B cell (primary cell): ENCODE measurements around the gene INPP4A. TPM values are rescaled to one million over a fixed set of nuclear protein-coding genes. Genes with fewer than 3 reads are reported as not detected.

Source experiments
- ATAC-seq: fragments of 200-7000 bp; cut with Tn5 transposase; one replicate; pipeline ENCODE4 v1.10.0; 2021; ENCODE audit warnings: low read depth, mild to moderate bottlenecking, moderate number of reproducible peaks, moderate library complexity
- CTCF ChIA-PET: fragments of 350-600 bp; sonication (Branson Sonifier 250); formaldehyde crosslinking; loops from one replicate; lab custom pipeline; 2021; ENCODE audit warnings: antibody characterized with exemption, inconsistent platforms; lab: Charles Lee
- POLR2A ChIA-PET: fragments of 350-600 bp; sonication (Branson Sonifier 250); formaldehyde crosslinking; loops from one replicate; lab custom pipeline; 2021; ENCODE audit warnings: antibody characterized with exemption; lab: Charles Lee
- DNase-seq: peaks from one replicate; pipeline ENCODE4 v3.0.0; 2013
- H2AFZ ChIP-seq: 2 replicates; pipeline ENCODE4 v1.6.1; 2012; ENCODE audit warnings: mild to moderate bottlenecking, low read depth, low read length; ENCODE audit not compliant: insufficient read depth, poor library complexity, severe bottlenecking
- H3K27ac ChIP-seq, 2 donors: 1 replicate in 1 of 2; 2 replicates in 1 of 2; pipeline ENCODE4 v1.5.1; 2012 to 2013; ENCODE audit warnings: low read length in 2 of 2, mild to moderate bottlenecking in 2 of 2, moderate library complexity in 1 of 2
- H3K27me3 ChIP-seq, 4 experiments: fragments of 200-600 bp in 1 of 4; sonication (generic) in 1 of 4; replicated peaks in 1 of 4; 1 replicate in 2 of 4; 2 replicates in 2 of 4; pipeline versions ENCODE4 v1.6.1 to v1.7.0; 2013 to 2016; ENCODE audit warnings: low read length in 3 of 4, mild to moderate bottlenecking in 2 of 4, mixed read lengths in 1 of 4, moderate library complexity in 1 of 4; ENCODE audit not compliant: insufficient read depth in 4 of 4, control insufficient read depth in 3 of 4; ENCODE audit errors: control extremely low read depth in 1 of 4
- H3K36me3 ChIP-seq, 2 experiments: replicated peaks in 1 of 2; 1 replicate in 1 of 2; 2 replicates in 1 of 2; pipeline versions ENCODE4 v1.6.1 to v1.7.1; 2013; ENCODE audit warnings: low read length in 1 of 2; ENCODE audit not compliant: insufficient read depth in 2 of 2, control insufficient read depth in 1 of 2; ENCODE audit errors: control extremely low read depth in 1 of 2, extremely low read depth in 1 of 2
- H3K4me1 ChIP-seq, 2 donors: fragments of 200-600 bp in 1 of 2; sonication (generic) in 1 of 2; 1 replicate in 1 of 2; 2 replicates in 1 of 2; pipeline versions ENCODE4 v1.5.1 to v1.6.1; 2013 to 2017; ENCODE audit warnings: low read length in 2 of 2; ENCODE audit not compliant: control insufficient read depth in 2 of 2, insufficient read depth in 2 of 2
- H3K4me2 ChIP-seq: replicated peaks from 2 replicates; pipeline ENCODE3; 2012; ENCODE audit warnings: mild to moderate bottlenecking, low read depth, low read length; ENCODE audit not compliant: poor library complexity, severe bottlenecking
- H3K4me3 ChIP-seq, 5 experiments: fragments of 200-600 bp in 1 of 5; sonication (generic) in 1 of 5; 1 replicate in 3 of 5; 2 replicates in 2 of 5; pipeline versions ENCODE4 v1.5.1 to v1.7.0; 2011 to 2016; ENCODE audit warnings: low read length in 4 of 5, mild to moderate bottlenecking in 4 of 5, low read depth in 2 of 5, control low read depth in 1 of 5, moderate library complexity in 1 of 5; ENCODE audit not compliant: insufficient read depth in 1 of 5; ENCODE audit errors: control extremely low read depth in 1 of 5, extremely low read depth in 1 of 5
- H3K79me2 ChIP-seq: fragments of 200-600 bp; sonication (generic); one replicate; pipeline ENCODE4 v1.6.0; 2016; ENCODE audit warnings: low read length; ENCODE audit not compliant: control insufficient read depth, insufficient read depth
- H3K9ac ChIP-seq: fragments of 200-600 bp; sonication (generic); 2 replicates; pipeline ENCODE4 v1.6.1; 2017; ENCODE audit warnings: mild to moderate bottlenecking, low read length, moderate library complexity
- H3K9me3 ChIP-seq, 3 donors: one replicate each; pipeline versions ENCODE4 v1.6.1 to v1.7.1; 2013; ENCODE audit warnings: low read length in 2 of 3; ENCODE audit not compliant: control insufficient read depth in 2 of 3, insufficient read depth in 1 of 3; ENCODE audit errors: control extremely low read depth in 1 of 3
- H4K20me1 ChIP-seq: 2 replicates; pipeline ENCODE4 v1.6.0; 2012; ENCODE audit warnings: mild to moderate bottlenecking, low read length; ENCODE audit not compliant: insufficient read depth, control insufficient read depth, poor library complexity, severe bottlenecking
- H3K27ac Mint-ChIP-seq: one replicate; pipeline ENCODE4 v1.8.0; 2021; ENCODE audit warnings: mixed read lengths
- H3K27me3 Mint-ChIP-seq: one replicate; pipeline ENCODE4 v1.8.0; 2021; ENCODE audit warnings: mixed read lengths
- H3K4me1 Mint-ChIP-seq: one replicate; pipeline ENCODE4 v1.8.0; 2021; ENCODE audit warnings: mixed read lengths
- H3K4me3 Mint-ChIP-seq: one replicate; pipeline ENCODE4 v1.8.0; 2021; ENCODE audit warnings: mixed read lengths
- H3K9me3 Mint-ChIP-seq: one replicate; pipeline ENCODE4 v1.8.0; 2022; ENCODE audit warnings: mixed read lengths; ENCODE audit not compliant: insufficient read depth
- CTCF ChIP-seq: fragments of 200-600 bp; IDR thresholded peaks from one replicate; pipeline ENCODE4 v1.8.0; 2022; ENCODE audit warnings: antibody characterized with exemption, mild to moderate bottlenecking
- EZH2 ChIP-seq: IDR thresholded peaks from 2 replicates; pipeline ENCODE4 v1.6.1; 2012; ENCODE audit warnings: borderline replicate concordance, low read depth, mild to moderate bottlenecking, moderate library complexity, low read length; ENCODE audit not compliant: insufficient read depth, poor library complexity, severe bottlenecking
- WGBS: methylation state at CpG from one replicate; pipeline ENCODE4 v1.1.5; 2013; ENCODE audit warnings: missing lambda C conversion rate; ENCODE audit not compliant: insufficient coverage; 5-methylcytosine and 5-hydroxymethylcytosine counted together
- intact Hi-C: fragments of 100-400 bp; cut with micrococcal nuclease; formaldehyde crosslinking; loops from one replicate; pipeline ENCODE4 v1.10.0; 2022
- polyA plus RNA-seq: library from polyadenylated mRNA; depleted of rRNA; stranded (reverse); fragments of >200 nt; gene quantifications from 2 replicates; pipeline ENCODE4 v1.2.3, GENCODE V29; 2012
- total RNA-seq, 2 donors: library from RNA; stranded (reverse); fragments of 120-200 nt in 1 of 2; gene quantifications; 1 replicate in 1 of 2; 2 replicates in 1 of 2; pipeline versions ENCODE4 v1.2.3 to v1.2.4, GENCODE V29; 2013 to 2022

The INPP4A gene
- total and polyA plus RNA-seq, 2 donors (not counting 1 experiment from before 2014, with no cell fraction given) = 10.7 to 22.5 TPM

DNA sequence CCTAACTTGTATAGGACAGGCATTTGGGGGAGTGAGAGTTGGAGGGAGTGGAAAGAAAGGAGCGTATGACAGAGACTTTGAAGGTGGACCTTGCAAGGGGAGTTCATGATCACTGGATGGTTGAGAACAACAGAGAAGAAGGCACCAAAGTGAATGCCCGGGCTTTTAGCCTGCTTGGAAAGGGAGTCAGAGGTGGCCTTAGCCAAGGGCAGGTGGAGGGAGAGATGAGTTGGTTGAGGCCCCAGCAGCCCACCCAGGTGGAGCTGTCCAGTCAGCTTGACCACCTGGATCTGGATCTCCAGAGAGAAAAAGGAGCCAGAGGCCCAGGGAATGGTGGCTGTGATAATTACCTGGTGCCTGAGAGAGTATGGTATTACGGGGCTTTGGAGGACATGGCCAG is 90.1 kb downstream of the INPP4A start:
- Mint-ChIP-seq H3K4me3 (no peak overlapping the region), H3K27ac (no peak overlapping the region), H3K4me1 (no peaks in the 10 kb centered on the region), H3K9me3 (no peaks in the 10 kb centered on the region), H3K27me3 (no peaks in the 10 kb centered on the region)
- Histone ChIP-seq H4K20me1 (no peaks in the 10 kb centered on the region), H3K27me3 (no peaks in the 10 kb centered on the region), H3K4me2 (no peak overlapping the region), H3K9me3 (no peaks in the 10 kb centered on the region), H3K27ac (no peak overlapping the region), H3K79me2 (no peaks in the 10 kb centered on the region), H3K9ac (no peak overlapping the region), H3K4me3 (no peak overlapping the region), H3K4me1 (no peaks in the 10 kb centered on the region), H2AFZ (no peak overlapping the region), H3K36me3 (peaks cover 0 to 27% of the 10 kb centered on the region in 2 experiments)
- WGBS = 100% methylated on average over 2 of the region's 3 CpGs
- no peak for TF ChIP-seq CTCF
- no peak for TF ChIP-seq EZH2
- no peak for ATAC-seq
- DNase-seq = no peak
- POLR2A ChIA-PET = no interaction called here
- intact Hi-C loops = no loop called here
- CTCF ChIA-PET = no interaction called here

DNA sequence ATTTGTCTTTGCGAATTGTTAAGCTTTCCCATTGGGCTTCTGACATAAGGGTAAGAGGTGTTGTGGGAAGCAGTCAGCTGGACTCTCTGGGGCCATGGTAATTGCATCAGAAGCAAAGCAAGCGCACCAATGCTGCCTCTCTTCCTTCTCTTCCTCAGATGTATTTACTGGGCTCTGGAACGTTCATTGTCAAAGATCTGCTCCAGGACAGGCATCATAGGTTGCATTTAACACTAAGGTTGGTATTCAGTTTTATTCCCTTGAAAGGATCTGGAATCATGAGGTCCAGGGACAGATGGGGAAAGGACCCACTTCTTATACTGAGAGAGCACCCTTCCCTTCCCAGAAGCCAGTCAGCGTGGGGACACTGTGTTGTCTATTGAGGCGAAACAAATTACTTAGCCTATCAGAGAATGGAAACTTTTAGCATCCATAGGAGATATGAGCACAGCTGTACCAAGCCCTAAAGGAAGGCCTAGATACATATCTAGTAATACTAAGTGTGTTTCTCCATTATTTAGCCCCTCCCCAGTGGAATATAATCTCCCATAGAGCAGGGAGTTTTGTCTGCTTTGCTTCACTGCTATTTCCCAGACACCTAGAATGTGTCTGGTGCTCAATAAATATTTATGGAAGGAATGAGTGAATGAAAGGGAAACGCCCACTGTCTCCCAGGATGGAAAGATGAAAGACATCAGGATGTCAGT is 91.5 kb downstream of the INPP4A start:
- no peaks in the 10 kb centered on the region for H3K79me2 ChIP-seq
- no peak overlapping the region for H2AFZ ChIP-seq
- no peak overlapping the region for H3K4me3 ChIP-seq
- TF ChIP-seq EZH2 = no peak
- TF ChIP-seq CTCF = no peak
- ChIA-PET POLR2A (no interaction called here), CTCF (no interaction called here)
- no peaks in the 10 kb centered on the region for H3K9me3 ChIP-seq
- 100% methylated on average over 3 of the region's 6 CpGs for WGBS
- no peak overlapping the region for H3K9ac ChIP-seq
- H3K27ac Mint-ChIP-seq = no peak overlapping the region
- H4K20me1 ChIP-seq = no peaks in the 10 kb centered on the region
- no peaks in the 10 kb centered on the region for H3K4me1 ChIP-seq
- H3K4me1 Mint-ChIP-seq = no peaks in the 10 kb centered on the region
- no peaks in the 10 kb centered on the region for H3K9me3 Mint-ChIP-seq
- ATAC-seq (no peak), DNase-seq (no peak)
- H3K27me3 ChIP-seq = no peaks in the 10 kb centered on the region
- H3K4me2 ChIP-seq = no peak overlapping the region
- intact Hi-C loops = no loop called here
- no peak overlapping the region for H3K27ac ChIP-seq
- H3K4me3 Mint-ChIP-seq = no peak overlapping the region
- peaks cover 0 to 28% of the 10 kb centered on the region in 2 experiments for H3K36me3 ChIP-seq
- H3K27me3 Mint-ChIP-seq = no peaks in the 10 kb centered on the region
